Measurements from ENCODE around the gene ADAM15.
A peak's percentile ranks its signal among the peaks of the same experiment; 100 is the strongest.

The ADAM15 gene

DNA sequence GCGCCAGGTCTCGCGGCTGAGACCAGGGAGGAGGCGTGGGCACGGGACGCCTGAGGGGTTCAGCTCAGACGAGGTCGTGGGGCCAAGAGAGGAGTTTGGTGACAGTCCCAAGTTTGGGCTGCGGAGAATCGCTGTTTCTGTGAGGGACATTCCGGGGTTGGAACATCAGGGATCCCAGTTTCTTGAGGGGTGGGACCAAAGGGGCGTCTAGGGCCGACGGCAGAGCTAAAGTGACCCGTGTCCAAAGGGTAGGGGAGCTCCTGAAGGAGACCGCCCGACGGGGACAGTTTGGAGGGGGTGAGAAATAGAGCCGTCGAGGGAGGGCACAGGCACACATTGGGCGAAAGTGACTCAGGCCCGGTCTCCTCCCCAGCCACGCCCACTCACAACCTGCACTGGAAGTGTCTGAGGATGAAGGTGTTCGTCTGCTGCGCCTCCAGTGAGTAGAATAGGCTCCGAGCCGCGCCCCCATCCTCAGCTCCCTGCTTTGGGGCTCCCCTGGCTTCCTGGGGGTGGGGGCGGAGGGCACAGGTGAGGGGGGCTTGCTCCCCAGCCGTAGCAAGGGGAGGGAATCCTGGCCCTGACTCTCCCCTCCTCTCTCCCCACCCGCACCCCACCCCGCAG lies 34.5 kb downstream of the ADAM15 start (continued):
- TF ChIP-seq ZNF610 (tag by site-specific recombination; IDR thresholded peaks at IDR 0.05; ENCODE audit: borderline replicate concordance) (no peak), TRIM28 (IDR thresholded peaks at IDR 0.05; ENCODE audit: borderline replicate concordance, low read length) (no peak), ZNF510 (tag by site-specific recombination; IDR thresholded peaks at IDR 0.05; ENCODE audit: insufficient replicate concordance) (no peak), ZNF830 (tag by site-specific recombination; IDR thresholded peaks at IDR 0.05; ENCODE audit: low read depth) (no peak)

GRCh38 chr1:155086128-155086741 lies 35.1 kb downstream of the ADAM15 start:
- Histone ChIP-seq H3K4me1 (ENCODE audit: control insufficient read depth, insufficient read depth, low read length) (peaks cover 10% of the 10 kb centered on the region), H3K9me3 (ENCODE audit: control insufficient read depth, insufficient read depth, low read depth, low read length) (no peaks in the 10 kb centered on the region), H3K4me3 (ENCODE audit: low read depth, low read length) (no peak overlapping the region; the same call in 1 of the 2 replicates), H3K36me3 (ENCODE audit: control insufficient read depth in 2 of 2, insufficient read depth in 1 of 2, low read length in 2 of 2) (no peaks in the 10 kb centered on the region), H3K27ac (ENCODE audit: extremely low read depth, low read depth, low read length) (no peak overlapping the region; the same call in 1 of the 2 replicates)
- CTCF ChIA-PET: interaction anchor here (0.5 to 4.5 kb wide), 26 partner anchors 8 to 142 kb away, joined by 3 to 117 read pairs (median 6); partner anchors contain the start of genes ADAM15, DPM3, EFNA4 and KRTCAP2
- POLR2A ChIA-PET: no interaction called here
- TF ChIP-seq, protein P1, sequence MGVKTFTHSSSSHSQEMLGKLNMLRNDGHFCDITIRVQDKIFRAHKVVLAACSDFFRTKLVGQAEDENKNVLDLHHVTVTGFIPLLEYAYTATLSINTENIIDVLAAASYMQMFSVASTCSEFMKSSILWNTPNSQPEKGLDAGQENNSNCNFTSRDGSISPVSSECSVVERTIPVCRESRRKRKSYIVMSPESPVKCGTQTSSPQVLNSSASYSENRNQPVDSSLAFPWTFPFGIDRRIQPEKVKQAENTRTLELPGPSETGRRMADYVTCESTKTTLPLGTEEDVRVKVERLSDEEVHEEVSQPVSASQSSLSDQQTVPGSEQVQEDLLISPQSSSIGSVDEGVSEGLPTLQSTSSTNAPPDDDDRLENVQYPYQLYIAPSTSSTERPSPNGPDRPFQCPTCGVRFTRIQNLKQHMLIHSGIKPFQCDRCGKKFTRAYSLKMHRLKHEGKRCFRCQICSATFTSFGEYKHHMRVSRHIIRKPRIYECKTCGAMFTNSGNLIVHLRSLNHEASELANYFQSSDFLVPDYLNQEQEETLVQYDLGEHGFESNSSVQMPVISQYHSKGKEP (tag by site-specific recombination; IDR thresholded peaks at IDR 0.05): no peak
- no peak for TF ChIP-seq ZNF776 (tag by site-specific recombination; IDR thresholded peaks at IDR 0.05; ENCODE audit: borderline replicate concordance)
- no peak for TF ChIP-seq SP7 (tag by site-specific recombination; IDR thresholded peaks at IDR 0.05)
- TF ChIP-seq HIC1 (tag by site-specific recombination; IDR thresholded peaks at IDR 0.05): peak; percentile 90
- TF ChIP-seq GLIS1 (tag by site-specific recombination; IDR thresholded peaks at IDR 0.05): peak; percentile 85
- no peak for TF ChIP-seq HOXA7 (CRISPR knock-in tag; IDR thresholded peaks at IDR 0.05; ENCODE audit: borderline replicate concordance)
- no peak for TF ChIP-seq ZNF747 (tag by site-specific recombination; IDR thresholded peaks at IDR 0.05)
- no peak for TF ChIP-seq REPIN1 (tag by site-specific recombination; IDR thresholded peaks at IDR 0.05; ENCODE audit: low read depth)
- no peak for TF ChIP-seq KLF8 (tag by site-specific recombination; IDR thresholded peaks at IDR 0.05)
- no peak for TF ChIP-seq HOXC10 (CRISPR knock-in tag; IDR thresholded peaks at IDR 0.05)
- no peak for TF ChIP-seq ZBTB8A (tag by site-specific recombination; IDR thresholded peaks at IDR 0.05)
- TF ChIP-seq ZNF791 (tag by site-specific recombination; IDR thresholded peaks at IDR 0.05): no peak
- TF ChIP-seq ZIC2 (tag by site-specific recombination; IDR thresholded peaks at IDR 0.05): peak; percentile 69
- TF ChIP-seq ZNF391 (tag by site-specific recombination; IDR thresholded peaks at IDR 0.05; ENCODE audit: borderline replicate concordance, low read depth): peak; percentile 53; the same call in 1 of the 2 replicates
- no peak for TF ChIP-seq ZNF132 (tag by site-specific recombination; IDR thresholded peaks at IDR 0.05; ENCODE audit: borderline replicate concordance)
- peak; percentile 48; the same call in 1 of the 2 replicates for TF ChIP-seq ZNF692 (tag by site-specific recombination; IDR thresholded peaks at IDR 0.05)
- TF ChIP-seq ZNF423 (tag by site-specific recombination; IDR thresholded peaks at IDR 0.05): peak; percentile 36; the same call in 1 of the 2 replicates
- TF ChIP-seq PRDM1 (tag by site-specific recombination; IDR thresholded peaks at IDR 0.05): peak; percentile 14; the same call in 1 of the 2 replicates
- TF ChIP-seq ZNF596 (tag by site-specific recombination; IDR thresholded peaks at IDR 0.05): no peak
- no peak for TF ChIP-seq ZNF561 (tag by site-specific recombination; IDR thresholded peaks at IDR 0.05; ENCODE audit: borderline replicate concordance)
- no peak for TF ChIP-seq ZNF274 (IDR thresholded peaks at IDR 0.05; ENCODE audit: low read length)
- TF ChIP-seq ZNF274 (tag by site-specific recombination; IDR thresholded peaks at IDR 0.05; ENCODE audit: borderline replicate concordance): no peak
- no peak for TF ChIP-seq ZNF76 (tag by site-specific recombination; IDR thresholded peaks at IDR 0.05; ENCODE audit: borderline replicate concordance, low read depth)
- no peak for TF ChIP-seq ZNF112 (tag by site-specific recombination; IDR thresholded peaks at IDR 0.05)
- TF ChIP-seq ZNF571 (tag by site-specific recombination; IDR thresholded peaks at IDR 0.05): no peak
- TF ChIP-seq PATZ1 (tag by site-specific recombination; IDR thresholded peaks at IDR 0.05): peak; percentile 88

Data from HEK293 (cell line).